ENCODE data around the gene STPG4.

GRCh38 chr2:47159627-47160026, 4.5 kb upstream of the STPG4 start:
- no peak for TF ChIP-seq EZH2phosphoT487 (IDR thresholded peaks at IDR 0.05; ENCODE audit: insufficient read depth, low read depth)
- TF ChIP-seq EZH2 (IDR thresholded peaks at IDR 0.05; ENCODE audit: insufficient read depth, poor library complexity, severe bottlenecking) = no peak

All from GM23248 (cell line).